NCI-H82 treated with DMSO at 0.1 percent for 48 hours (cell line): Measurements from ENCODE around the gene FNBP1.

Source experiments
- DNase-seq: peaks from one replicate; lab custom pipeline; 2025; ENCODE audit not compliant: unreplicated experiment; lab: John Stamatoyannopoulos, UW

FNBP1 gene

DNA sequence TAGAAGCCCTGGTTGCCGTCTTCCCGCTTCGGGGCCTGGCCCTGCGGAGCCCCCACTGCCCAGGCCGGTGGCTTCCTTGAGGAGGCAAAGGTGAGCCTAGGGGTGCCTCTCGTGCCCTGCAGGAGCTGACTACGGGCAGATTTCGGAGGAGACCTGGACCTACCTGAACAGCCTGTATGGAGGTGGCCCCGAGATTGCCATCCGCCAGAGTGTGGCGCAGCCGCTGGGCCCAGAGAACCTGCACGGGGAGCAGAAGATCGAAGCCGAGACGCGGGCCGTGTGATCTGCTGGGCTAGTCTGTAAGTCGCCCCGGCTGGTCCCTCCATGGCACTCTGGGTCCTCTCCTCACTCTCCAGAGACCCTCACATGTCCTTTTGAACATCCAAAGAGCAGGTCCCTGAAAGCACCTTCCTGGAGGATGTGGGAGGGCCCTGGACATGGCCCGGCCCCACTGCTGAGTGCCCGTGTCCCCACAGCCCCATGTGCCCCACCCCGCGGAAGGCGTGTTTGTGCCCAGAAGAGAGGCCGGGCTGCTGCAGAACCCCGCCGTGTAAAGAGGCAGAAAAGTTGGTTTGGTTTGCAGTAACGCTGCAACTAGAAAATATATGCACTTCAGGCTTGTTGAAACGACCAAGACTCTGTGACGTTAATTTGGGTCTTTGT lies 162.9 kb downstream of the FNBP1 start:
- DNase-seq: no peak

DNA sequence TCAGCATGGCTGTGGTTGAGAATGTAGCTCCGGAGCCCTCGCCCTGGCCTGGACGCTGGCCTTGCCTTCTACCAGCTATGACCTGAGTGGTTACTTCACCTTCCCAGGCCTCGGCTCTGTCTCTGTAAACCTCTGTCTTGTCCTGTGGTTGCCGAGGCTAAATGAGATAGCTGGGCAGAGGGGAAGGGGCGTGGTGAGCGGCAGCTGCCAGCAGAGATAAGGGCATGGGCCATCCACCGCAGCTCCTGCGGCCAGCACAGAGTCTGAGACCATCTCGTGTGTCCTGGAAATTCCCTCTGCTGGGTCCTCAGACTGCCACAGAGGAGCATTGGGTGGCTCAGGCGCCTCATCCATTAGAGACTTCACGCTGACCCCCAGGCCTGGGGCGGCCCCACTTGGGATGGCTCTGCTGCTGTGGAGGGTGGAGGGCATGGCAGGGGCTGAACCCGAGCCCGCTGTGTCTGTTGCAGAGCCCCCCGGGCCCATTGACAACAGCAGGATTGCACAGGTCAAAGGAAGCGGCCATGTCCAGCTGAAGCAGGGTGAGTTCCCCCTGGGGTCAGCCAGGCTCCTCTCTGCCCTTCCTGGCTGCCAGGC lies 163.8 kb downstream of the FNBP1 start:
- no peak for DNase-seq

DNA sequence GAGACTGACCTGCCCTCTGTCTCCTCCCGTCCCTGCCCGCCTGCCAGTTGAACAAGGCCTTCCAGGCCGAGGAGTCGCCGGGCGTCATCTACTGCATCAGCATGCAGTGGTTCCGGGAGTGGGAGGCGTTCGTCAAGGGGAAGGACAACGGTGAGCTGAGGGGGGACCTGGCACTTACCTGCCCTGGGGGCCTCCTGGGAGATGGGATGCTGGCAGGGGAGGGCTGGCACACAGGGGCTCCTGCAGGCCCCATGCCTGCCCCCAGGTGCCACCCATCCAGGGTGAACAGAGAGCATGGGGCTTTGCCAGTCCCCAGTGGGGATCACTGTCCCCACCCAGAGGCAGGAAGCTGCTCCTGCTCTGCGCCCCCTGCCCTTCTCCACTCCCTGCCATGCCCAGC lies 164.7 kb downstream of the FNBP1 start:
- no peak for DNase-seq

DNA sequence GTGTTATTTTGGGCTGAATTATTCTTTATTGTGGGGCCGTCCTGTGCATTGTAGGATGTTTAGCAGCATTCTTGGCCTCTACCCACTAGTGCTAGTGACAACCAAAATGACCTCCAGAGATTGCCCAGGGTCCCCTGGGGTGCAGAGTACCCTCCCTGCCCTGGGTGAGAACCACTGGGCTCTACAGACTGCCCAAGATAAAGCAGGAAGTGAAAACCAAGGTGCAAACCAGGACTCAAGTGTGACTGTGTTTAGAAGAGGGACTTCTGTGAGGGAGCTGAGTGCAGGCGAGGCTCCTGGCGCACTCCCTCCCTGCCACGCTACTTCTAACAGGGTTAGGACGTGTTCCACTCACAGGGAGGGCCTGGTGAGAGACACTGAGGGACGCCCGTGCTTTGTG lies 166.2 kb downstream of the FNBP1 start:
- no peak for DNase-seq

- DNase-seq: peak; percentile 59
Measured at GRCh38 chr9:129875687-129876395, 167.1 kb downstream of the FNBP1 start.

- no peak for DNase-seq
Measured at GRCh38 chr9:129875181-129875611, 167.8 kb downstream of the FNBP1 start.

DNA sequence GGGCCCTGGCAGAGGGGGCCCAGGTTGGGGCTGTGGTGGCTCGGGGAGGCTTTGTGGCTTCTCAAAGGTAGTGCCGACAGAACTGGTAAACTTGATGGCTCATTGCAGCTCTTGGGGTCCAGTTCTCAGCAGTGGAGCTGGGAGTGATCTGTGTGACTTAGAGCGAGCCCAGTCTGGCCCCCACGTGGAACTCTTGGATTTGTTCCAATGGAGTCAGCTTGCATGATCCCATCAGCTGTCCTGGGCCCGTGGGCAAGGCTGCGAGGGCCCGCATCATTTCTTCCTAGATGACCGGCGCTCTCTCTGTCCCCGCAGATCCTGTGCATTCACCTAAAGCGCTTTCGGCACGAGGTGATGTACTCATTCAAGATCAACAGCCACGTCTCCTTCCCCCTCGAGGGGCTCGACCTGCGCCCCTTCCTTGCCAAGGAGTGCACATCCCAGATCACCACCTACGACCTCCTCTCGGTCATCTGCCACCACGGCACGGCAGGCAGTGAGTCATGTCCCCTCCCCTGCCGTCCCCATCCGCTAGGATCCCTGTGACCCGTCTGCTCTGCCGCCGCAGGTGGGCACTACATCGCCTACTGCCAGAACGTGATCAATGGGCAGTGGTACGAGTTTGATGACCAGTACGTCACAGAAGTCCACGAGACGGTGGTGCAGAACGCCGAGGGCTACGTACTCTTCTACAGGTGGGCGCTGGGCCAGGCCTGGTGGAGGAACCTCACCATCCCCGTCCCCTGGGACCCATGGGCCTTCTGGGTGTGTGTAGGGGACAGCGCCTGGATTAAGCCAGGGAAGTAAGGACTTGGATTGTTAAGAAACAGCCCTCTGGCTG lies 168.5 kb downstream of the FNBP1 start:
- no peak for DNase-seq

DNA sequence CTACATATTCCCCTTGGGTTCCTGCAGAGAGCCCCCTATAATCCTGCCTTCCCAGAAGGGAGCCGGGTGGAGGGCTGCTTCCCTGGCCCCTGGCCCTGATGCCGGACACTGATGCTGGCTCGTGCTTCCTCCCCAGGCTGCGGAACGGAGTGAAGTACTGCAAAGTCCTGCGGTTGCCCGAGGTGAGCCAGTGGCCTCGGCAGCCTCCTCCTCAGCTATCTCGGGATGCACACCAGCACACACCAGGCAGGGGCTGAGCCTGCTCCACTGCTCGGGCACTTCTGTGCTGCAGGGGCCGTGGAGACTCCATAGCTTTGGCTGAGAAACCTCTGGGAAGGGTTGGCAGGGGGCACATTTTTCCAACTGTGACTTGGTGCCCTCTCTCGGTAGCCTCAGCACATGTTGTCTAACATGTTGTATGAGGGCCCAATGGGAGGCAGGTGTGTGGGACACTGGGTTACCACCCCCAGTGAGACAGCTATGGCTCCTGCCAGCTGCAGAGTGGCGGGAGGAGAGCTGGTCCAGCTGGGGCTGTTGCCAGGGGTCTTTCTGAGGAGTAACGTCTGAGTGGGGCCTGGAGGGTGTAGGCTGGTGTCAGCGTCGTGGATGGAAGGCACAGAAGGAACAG lies 169.3 kb downstream of the FNBP1 start:
- no peak for DNase-seq

DNA sequence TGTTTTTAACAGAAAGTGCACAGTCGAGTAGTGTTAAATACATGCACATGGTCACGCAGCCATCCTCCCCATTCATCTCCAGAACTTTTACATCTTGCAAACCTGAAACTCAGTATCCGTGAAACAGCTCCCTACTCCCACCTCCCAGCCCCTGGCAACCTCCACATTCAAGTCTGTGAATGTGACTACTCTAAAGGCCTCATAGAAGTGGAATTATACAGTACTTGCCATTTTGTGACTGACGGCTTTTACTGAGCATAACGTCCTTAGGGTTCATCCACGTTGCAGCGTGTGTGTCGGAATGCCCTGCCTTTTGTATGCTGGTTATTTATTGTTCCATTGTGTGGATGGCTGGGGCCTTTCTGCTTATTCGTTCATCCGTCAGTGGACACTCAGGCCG lies 171.9 kb downstream of the FNBP1 start:
- DNase-seq: no peak

- DNase-seq: no peak
Measured at GRCh38 chr9:129869585-129870501, 173.1 kb downstream of the FNBP1 start.

GRCh38 chr9:129868872-129869486 lies 174.0 kb downstream of the FNBP1 start:
- no peak for DNase-seq

DNA sequence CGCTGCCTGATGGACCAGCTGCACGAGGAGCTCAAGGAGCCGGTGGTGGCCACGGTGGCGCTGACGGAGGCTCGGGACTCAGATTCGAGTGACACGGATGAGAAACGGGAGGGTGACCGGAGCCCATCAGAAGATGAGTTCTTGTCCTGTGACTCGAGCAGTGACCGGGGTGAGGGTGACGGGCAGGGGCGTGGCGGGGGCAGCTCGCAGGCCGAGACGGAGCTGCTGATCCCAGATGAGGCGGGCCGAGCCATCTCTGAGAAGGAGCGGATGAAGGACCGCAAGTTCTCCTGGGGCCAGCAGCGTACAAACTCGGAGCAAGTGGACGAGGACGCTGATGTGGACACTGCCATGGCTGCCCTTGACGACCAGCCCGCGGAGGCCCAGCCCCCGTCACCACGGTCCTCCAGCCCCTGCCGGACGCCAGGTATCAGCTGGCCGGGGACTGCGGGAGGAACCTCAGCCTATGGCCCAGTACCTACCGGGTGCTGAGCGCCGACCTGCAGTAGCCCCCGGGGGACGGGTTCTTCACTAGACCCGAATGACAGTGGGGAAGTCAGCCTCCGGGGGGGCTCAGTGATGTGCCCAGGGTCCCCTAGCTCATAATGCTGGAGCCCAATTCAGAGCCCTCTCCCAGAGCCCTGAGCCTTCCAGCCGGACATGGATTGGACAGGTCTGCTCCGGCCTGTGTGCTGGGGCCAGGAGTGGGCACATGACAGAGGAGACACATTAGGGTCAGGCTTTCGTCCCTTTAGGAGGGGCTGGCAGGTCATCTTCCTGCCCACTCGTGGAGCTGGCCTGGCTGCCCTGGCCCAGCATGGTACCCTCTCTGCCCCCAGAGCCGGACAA lies 174.7 kb downstream of the FNBP1 start:
- no peak for DNase-seq

DNA sequence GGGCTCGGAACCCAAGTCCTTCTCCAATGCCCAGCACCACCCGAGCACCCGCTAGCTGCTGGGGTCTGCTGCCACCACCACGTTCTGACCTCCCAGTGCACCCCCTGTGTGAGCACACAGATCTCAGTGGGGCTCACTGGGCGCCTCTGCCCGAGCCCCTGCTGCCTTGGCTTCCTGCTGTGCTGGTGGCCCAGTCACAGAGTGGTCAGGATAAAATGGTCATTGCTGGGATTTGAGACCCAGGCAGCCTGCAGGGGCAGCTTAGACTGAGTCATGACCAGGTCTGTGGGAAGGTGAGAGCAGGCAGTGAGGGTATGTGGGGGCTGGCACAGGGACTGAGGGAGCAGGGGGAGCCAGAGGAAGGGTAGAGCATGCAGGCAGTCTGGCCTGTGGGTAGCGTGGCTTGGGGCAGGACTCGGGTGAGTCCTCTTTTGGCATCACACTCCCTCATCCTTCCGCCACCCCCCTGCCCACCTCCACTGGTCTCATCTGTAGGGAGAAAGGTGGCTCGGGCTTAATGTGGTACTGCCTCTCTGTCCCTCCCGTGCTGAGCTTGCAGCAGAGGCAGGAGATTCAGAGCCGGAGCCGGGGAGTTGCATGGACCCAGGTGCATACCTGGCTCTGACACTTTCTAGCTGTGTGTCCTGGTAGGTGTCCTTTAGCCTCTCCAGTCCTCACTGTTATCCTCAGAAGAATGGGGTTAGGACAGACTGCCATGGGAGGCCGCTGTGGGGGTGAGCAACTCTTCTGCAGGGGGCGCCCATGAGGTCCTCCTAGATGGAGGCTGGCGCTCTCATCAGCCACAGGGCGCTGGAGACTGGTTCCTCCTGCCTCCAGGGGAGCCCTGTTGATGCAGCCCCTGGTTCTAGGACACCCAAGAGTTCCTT lies 175.6 kb downstream of the FNBP1 start:
- DNase-seq: no peak

DNA sequence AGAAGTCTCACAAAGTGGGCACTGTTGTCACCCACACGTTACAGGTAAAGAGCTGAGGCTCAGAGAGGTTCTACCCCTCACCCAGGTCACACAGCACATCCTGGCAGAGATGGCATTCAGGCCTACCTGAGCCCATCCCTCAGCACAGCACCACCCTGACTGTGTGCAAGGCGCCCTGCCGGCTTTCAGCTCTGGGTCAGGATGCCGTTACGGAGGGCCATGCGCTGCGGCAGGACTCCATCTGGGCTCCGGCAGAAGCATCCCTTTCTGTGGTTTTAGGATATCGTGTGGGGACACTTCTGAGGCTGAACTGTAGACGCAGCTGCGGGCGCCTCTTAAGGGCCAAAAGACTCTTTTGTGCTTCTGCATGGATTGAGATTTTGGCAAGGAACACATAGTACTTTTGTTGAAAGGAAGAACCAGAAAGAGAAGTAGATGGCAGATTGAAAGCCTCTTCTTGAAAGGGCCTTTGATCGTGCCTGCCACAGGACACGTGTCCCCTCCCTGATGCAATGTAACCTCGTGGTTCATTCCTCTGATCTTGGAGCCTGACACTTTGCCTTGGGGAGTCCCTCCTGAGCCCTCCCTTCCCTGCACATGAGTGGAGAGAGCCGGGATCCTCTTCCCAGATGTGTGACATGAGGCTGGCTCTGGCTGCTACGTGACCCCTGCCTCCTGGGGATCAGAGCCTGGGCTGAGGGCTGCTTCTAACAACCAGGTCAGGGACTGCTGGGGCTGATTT lies 176.4 kb downstream of the FNBP1 start:
- no peak for DNase-seq

DNA sequence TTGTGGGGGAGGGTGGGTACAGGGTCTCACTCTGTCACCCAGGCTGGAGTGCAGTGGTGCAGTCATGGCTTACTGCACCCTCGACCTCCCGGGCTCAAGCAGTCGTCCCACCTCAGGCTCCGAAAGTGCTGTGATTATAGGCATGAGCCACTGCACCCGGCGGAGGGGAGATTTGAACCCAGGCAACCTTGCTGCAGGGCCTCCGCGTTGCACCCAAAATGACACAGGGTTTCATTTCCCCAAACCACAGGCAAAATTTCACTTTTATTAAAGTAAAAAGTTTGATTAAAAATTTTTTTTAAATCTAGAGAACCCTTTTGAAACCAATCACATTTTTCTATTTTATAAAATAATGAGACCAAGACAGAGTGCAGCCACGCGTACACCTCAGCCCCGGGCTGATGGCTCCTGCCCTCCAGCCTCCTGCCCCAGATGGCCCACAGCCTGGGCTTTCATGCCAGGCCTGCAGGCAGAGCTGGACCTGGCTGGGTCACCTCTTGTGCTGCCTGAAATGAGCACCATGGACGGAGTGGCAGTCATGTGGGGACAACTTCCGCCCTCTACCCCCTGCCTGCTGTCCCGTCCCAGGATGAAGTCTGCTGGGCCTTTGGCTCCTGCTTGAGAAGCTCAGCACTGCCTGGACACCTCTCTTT lies 177.2 kb downstream of the FNBP1 start:
- no peak for DNase-seq

DNA sequence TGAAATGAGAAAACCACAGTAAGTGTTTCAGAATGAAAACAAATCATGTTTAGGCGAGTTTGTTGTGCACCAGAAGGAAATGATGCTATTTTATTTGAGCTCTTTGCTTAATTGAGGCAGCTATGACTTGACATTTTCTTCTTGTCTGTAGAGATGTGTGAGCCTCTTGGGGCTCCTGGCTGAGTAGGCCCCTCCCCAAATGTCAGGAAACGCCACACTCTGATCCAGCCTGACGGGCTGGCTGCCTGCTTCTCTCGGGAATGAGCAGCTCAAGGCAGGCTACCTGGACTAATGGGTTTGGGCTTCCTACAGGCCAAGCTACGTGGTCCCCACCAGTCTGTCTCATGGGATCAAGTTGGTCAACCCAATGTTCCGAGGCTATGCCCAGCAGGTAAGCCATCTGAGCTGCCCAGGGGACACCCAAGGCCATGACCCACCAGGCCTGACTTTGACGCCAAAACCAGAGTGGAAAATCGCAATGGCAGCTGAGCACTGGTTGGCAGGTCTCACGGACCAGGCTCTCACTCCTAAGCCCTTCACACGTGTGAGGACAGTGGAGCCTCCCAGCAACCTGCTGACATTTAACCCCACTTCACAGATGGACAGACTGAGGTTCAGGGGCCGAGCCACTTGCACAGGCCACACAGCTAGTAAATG lies 177.9 kb downstream of the FNBP1 start:
- DNase-seq: no peak
